GM12874 (cell line): ENCODE measurements around the gene SAPCD2.

Source experiments
- CTCF ChIP-seq: IDR thresholded peaks from 2 replicates; pipeline ENCODE4 v1.5.1; 2011; ENCODE audit warnings: low read depth, mild to moderate bottlenecking, control low read depth, low read length, moderate library complexity; ENCODE audit not compliant: insufficient read depth

The SAPCD2 gene

GRCh38 chr9:137082222-137082924, 12.0 kb upstream of the SAPCD2 start:
- TF ChIP-seq CTCF = no peak

- no peak for TF ChIP-seq CTCF
Measured at GRCh38 chr9:137080260-137081122, 10.1 kb upstream of the SAPCD2 start.

- no peak for TF ChIP-seq CTCF
Measured at GRCh38 chr9:137079401-137079787, 9.0 kb upstream of the SAPCD2 start.

- TF ChIP-seq CTCF = no peak
Measured at GRCh38 chr9:137078701-137079400, 8.5 kb upstream of the SAPCD2 start.

GRCh38 chr9:137077758-137078693, 7.7 kb upstream of the SAPCD2 start:
- TF ChIP-seq CTCF = no peak

GRCh38 chr9:137077010-137077747, 6.8 kb upstream of the SAPCD2 start, which contains the start of gene UAP1L1:
Gene UAP1L1, plus strand, starts transcription at chr9:137077517. Its CDS starts 16 bp downstream, at chr9:137077533.
- TF ChIP-seq CTCF = no peak
